Measurements from ENCODE around the gene PPP1R1B. TPM values are rescaled to one million over a fixed set of nuclear protein-coding genes. Genes with fewer than 3 reads are reported as not detected.

Gene PPP1R1B
- total RNA-seq, 4 donors from 2014 or later: 2.7 to 12.2 (median 8.6) TPM

- WGBS, 2 donors (ENCODE audit: low coverage in 1 of 2): 75 to 84% methylated on average over 10 to 11 of the region's 11 CpGs
- Histone ChIP-seq H3K27me3 (no peaks in the 10 kb centered on the region), H3K36me3 (peaks cover 0 to 19% of the 10 kb centered on the region in 2 donors), H3K9me3 (no peaks in the 10 kb centered on the region), H3K4me1 (peaks cover 0 to 30% (median 0%) of the 10 kb centered on the region in 3 donors), H3K4me3 (no peak overlapping the region), H3K27ac (no peak overlapping the region)
- TF ChIP-seq POLR2A (IDR thresholded peaks at IDR 0.05) (no peak), EP300 (IDR thresholded peaks at IDR 0.05) (no peak), CTCF (IDR thresholded peaks at IDR 0.05) (no peak), POLR2AphosphoS5 (IDR thresholded peaks at IDR 0.05) (no peak)
- no peak for ATAC-seq
Observed at GRCh38 chr17:39650121-39650579, 23.4 kb downstream of the PPP1R1B start.

DNA sequence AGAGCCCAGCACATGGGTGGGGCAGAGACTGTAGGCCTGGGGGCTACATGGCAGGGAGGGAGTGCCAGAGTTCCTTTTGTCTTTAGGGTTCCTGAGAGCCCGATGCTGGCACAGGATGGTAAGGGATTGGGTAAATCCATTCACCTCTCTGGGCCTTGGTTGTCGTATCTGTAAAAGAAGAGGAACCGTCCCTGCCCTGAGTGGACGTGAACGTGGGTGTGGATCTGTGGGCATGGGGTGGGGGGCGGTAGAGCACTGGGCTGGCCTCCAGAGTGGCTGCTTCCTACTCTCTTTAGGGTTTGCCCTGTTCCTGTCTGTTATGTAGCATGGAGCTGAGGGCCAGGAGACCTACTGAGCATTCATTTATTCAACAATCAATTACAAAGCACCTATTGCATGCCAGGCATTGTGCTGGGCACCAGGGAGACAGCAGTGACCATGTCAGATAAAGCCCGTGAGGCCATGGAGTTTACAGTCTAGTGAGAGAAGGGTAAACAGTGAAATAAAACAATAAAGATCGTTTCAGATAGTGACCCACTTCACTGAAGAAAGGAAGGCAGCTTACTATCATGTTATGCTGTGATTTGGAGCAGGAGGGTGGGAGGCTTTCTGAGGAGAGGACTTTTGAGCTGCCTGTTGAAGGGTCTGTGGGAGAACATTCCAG is 25.3 kb downstream of the PPP1R1B start:
- TF ChIP-seq CTCF (IDR thresholded peaks at IDR 0.05): no peak
- TF ChIP-seq POLR2A (IDR thresholded peaks at IDR 0.05): no peak
- TF ChIP-seq POLR2AphosphoS5 (IDR thresholded peaks at IDR 0.05): no peak
- no peak for TF ChIP-seq EP300 (IDR thresholded peaks at IDR 0.05)
- ATAC-seq: no peak
- no peak overlapping the region for H3K4me3 ChIP-seq
- H3K9me3 ChIP-seq: no peaks in the 10 kb centered on the region
- peak overlapping the region in 3 of 4 donors; percentile 26 to 71 (median 54) for H3K27ac ChIP-seq
- peaks cover 0 to 32% of the 10 kb centered on the region in 2 donors for H3K36me3 ChIP-seq
- H3K4me1 ChIP-seq: peaks cover 0 to 28% (median 0%) of the 10 kb centered on the region in 3 donors
- WGBS, 2 donors (ENCODE audit: low coverage in 1 of 2): 57 to 65% methylated on average over 6 of the region's 8 CpGs
- no peaks in the 10 kb centered on the region for H3K27me3 ChIP-seq

DNA sequence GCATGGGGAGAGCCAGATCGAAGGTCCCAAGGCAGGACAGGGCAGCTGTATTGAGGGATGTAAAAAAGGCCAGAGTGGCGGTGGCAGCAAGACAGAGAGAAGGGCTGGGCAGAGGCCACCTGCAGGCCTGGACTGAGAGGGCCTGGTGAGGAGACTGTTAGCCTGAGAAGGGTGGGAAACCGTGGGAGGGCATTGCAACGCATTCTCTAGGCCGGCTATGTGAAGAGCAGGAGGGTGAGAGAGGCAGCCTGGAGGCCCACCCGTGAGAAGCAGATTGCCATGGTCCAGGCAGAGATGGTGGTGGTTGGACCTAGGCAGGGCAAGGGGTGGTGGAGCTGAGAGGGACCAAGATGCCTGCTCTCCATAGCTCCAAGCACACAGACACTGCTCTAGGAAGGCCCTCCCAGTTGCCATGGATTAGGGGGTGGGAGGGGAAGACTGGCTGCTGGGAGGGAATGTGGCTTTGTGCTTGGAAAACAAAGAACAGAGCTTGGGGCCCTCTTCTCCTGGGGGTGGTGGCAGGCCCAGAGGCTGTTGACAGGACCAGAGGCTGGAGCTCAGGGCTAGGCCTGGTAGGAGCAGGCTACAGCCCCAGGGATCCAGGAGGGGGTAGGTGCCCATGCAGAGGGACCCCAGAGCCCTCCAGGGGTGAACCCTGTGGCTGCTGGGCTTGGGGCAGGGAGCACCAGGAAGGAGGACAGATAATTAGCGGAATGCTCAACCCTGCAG is 26.0 kb downstream of the PPP1R1B start:
- Histone ChIP-seq H3K27me3 (no peaks in the 10 kb centered on the region), H3K9me3 (no peaks in the 10 kb centered on the region), H3K4me3 (peak overlapping the region in 1 of 2 donors; percentile 36), H3K27ac (peak overlapping the region in 3 of 4 donors; percentile 54 to 71 (median 63)), H3K4me1 (peaks cover 0 to 28% (median 0%) of the 10 kb centered on the region in 3 donors), H3K36me3 (peaks cover 0 to 39% of the 10 kb centered on the region in 2 donors)
- ATAC-seq: no peak
- 60 to 90% methylated on average over 2 to 5 of the region's 7 CpGs for WGBS, 2 donors (ENCODE audit: low coverage in 1 of 2)
- TF ChIP-seq POLR2AphosphoS5 (IDR thresholded peaks at IDR 0.05) (no peak), CTCF (IDR thresholded peaks at IDR 0.05) (no peak), EP300 (IDR thresholded peaks at IDR 0.05) (no peak), POLR2A (IDR thresholded peaks at IDR 0.05) (no peak)

GRCh38 chr17:39653316-39653661 is 26.5 kb downstream of the PPP1R1B start:
- Histone ChIP-seq H3K27ac (peak overlapping the region in 3 of 4 donors; percentile 54 to 71 (median 63)), H3K36me3 (peaks cover 0 to 45% of the 10 kb centered on the region in 2 donors), H3K4me1 (peaks cover 0 to 30% (median 0%) of the 10 kb centered on the region in 3 donors), H3K9me3 (no peaks in the 10 kb centered on the region), H3K4me3 (peak overlapping the region in 1 of 2 donors; percentile 36), H3K27me3 (no peaks in the 10 kb centered on the region)
- ATAC-seq: no peak
- WGBS, 2 donors (ENCODE audit: low coverage in 1 of 2): 74% methylated on average over 4 of the region's 12 CpGs; no CpG with 5 or more reads in 1 of the 2 donors
- TF ChIP-seq POLR2AphosphoS5 (IDR thresholded peaks at IDR 0.05): no peak
- no peak for TF ChIP-seq EP300 (IDR thresholded peaks at IDR 0.05)
- no peak for TF ChIP-seq CTCF (IDR thresholded peaks at IDR 0.05)
- no peak for TF ChIP-seq POLR2A (IDR thresholded peaks at IDR 0.05)

Measured in gastroesophageal sphincter (tissue), 4 donors.